Esophagus muscularis mucosa (tissue), 4 donors: ENCODE measurements around the gene AGFG1. TPM values are rescaled to one million over a fixed set of nuclear protein-coding genes. Genes with fewer than 3 reads are reported as not detected.

ENCODE experiments used
- DNase-seq: peaks from one replicate; pipeline ENCODE4 v3.0.0-alpha.2; 2017; ENCODE audit errors: extremely low spot score
- H3K27ac ChIP-seq, 4 donors: fragments of 200-600 bp; sonication (generic); replicated peaks in 1 of 4; 1 replicate in 3 of 4; 2 replicates in 1 of 4; pipeline ENCODE4 v1.5.1; 2016 to 2019; ENCODE audit warnings: mild to moderate bottlenecking in 1 of 4
- H3K27me3 ChIP-seq, 4 donors: fragments of 200-600 bp; sonication (generic); one replicate each; pipeline versions ENCODE4 v1.5.1 to v1.6.0; 2016 to 2019
- H3K36me3 ChIP-seq, 4 donors: fragments of 200-600 bp; sonication (generic); one replicate each; pipeline ENCODE4 v1.5.1; 2016 to 2019
- H3K4me1 ChIP-seq, 4 donors: fragments of 200-600 bp; sonication (generic); one replicate each; pipeline ENCODE4 v1.5.1; 2016 to 2019
- H3K4me3 ChIP-seq, 4 donors: fragments of 200-600 bp; sonication (generic); 1 replicate in 2 of 4; 2 replicates in 2 of 4; pipeline ENCODE4 v1.5.1; 2016 to 2019; ENCODE audit warnings: mild to moderate bottlenecking in 4 of 4, moderate library complexity in 1 of 4
- H3K9me3 ChIP-seq, 4 donors: fragments of 200-600 bp; sonication (generic); 1 replicate in 3 of 4; 2 replicates in 1 of 4; pipeline ENCODE4 v1.5.1; 2016 to 2019
- EP300 ChIP-seq: sonication (generic); formaldehyde crosslinking; IDR thresholded peaks from one replicate; pipeline ENCODE4 v1.6.1; 2017; ENCODE audit warnings: antibody characterized with exemption
- POLR2A ChIP-seq: fragments of 450-650 bp; IDR thresholded peaks from one replicate; pipeline ENCODE4 v1.6.1; 2017; ENCODE audit warnings: antibody characterized with exemption, moderate library complexity, mild to moderate bottlenecking, low read depth
- POLR2AphosphoS5 ChIP-seq, 2 donors: sonication (generic); formaldehyde crosslinking; IDR thresholded peaks; one replicate each; pipeline ENCODE4 v1.6.1; 2017; ENCODE audit warnings: antibody characterized with exemption in 2 of 2
- WGBS: methylation state at CpG from one replicate; pipeline ENCODE4 v1.1.5; 2018; 5-methylcytosine and 5-hydroxymethylcytosine counted together
- intact Hi-C: fragments of 100-400 bp; cut with DNase I; formaldehyde crosslinking; loops from one replicate; pipeline ENCODE4 v1.15.1; 2023
- total RNA-seq, 4 donors: library from RNA; depleted of rRNA; stranded (reverse); fragments of >200 nt; gene quantifications; one replicate each; pipeline versions ENCODE4 v1.1.0 to v1.2.1, GENCODE V29; 2016
- TF ChIP-seq, protein P1 (sequence below), 3 experiments: fragments of 200-600 bp in 2 of 3; fragments of 450-650 bp in 1 of 3; sonication (generic) in 2 of 3; IDR thresholded peaks; one replicate each; pipeline ENCODE4 v1.5.1; 2017 to 2019; ENCODE audit warnings: antibody characterized with exemption in 3 of 3, mild to moderate bottlenecking in 2 of 3, moderate library complexity in 1 of 3

AGFG1 gene
- total RNA-seq, 4 donors from 2014 or later = 27.4 to 73.4 (median 52.7) TPM

DNA sequence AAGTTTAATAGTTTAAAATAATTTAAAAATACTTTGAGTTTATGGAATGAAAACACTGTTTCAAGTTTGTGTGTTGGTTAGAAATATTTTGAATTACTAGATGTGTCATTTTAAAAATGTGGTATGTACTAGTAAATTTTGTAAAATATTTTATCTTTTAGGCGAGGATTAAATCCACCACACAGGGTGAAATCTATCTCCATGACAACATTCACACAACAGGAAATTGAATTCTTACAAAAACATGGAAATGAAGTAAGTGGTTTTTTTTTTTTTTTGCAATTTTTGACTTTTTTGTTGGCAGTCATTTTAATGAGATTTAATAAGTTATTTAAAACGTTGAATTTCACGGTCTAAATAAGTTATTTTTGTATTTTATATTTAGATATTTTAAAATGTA is 19.4 kb downstream of the AGFG1 start:
- intact Hi-C loops = no loop called here
- Histone ChIP-seq H3K9me3 (no peaks in the 10 kb centered on the region), H3K27ac (no peak overlapping the region), H3K4me3 (no peak overlapping the region), H3K36me3 (peaks cover 0 to 11% (median 4%) of the 10 kb centered on the region in 4 donors), H3K4me1 (peaks cover 3 to 12% (median 5%) of the 10 kb centered on the region in 4 donors), H3K27me3 (no peaks in the 10 kb centered on the region)
- TF ChIP-seq POLR2A = no peak
- 77% methylated on average over 3 of the region's 3 CpGs for WGBS
- no peak for DNase-seq

DNA sequence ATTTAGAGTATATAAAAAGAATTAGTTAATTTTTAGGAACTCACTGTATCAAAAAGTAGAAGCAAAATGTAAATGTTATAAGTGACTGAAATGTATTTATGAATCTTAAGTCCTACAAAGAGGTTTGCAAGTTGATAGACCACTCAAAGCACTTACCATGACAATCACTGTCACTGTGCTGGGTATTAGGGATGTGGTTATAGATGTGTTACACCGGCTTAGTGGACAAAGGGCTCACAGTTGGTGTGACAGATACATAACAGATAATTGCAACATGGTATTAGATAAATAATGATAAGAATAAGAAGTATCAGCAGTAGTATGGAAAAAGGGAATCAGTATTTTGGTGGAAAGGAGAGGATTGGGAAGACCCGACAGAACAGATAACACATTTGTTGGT is 21.6 kb downstream of the AGFG1 start:
- intact Hi-C loops = no loop called here
- TF ChIP-seq EP300 (no peak), POLR2A (no peak), POLR2AphosphoS5 (IDR thresholded peaks at IDR 0.05) (no peak)
- TF ChIP-seq, protein P1, sequence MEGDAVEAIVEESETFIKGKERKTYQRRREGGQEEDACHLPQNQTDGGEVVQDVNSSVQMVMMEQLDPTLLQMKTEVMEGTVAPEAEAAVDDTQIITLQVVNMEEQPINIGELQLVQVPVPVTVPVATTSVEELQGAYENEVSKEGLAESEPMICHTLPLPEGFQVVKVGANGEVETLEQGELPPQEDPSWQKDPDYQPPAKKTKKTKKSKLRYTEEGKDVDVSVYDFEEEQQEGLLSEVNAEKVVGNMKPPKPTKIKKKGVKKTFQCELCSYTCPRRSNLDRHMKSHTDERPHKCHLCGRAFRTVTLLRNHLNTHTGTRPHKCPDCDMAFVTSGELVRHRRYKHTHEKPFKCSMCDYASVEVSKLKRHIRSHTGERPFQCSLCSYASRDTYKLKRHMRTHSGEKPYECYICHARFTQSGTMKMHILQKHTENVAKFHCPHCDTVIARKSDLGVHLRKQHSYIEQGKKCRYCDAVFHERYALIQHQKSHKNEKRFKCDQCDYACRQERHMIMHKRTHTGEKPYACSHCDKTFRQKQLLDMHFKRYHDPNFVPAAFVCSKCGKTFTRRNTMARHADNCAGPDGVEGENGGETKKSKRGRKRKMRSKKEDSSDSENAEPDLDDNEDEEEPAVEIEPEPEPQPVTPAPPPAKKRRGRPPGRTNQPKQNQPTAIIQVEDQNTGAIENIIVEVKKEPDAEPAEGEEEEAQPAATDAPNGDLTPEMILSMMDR (IDR thresholded peaks at IDR 0.05) = no peak
- H3K27ac ChIP-seq = no peak overlapping the region
- DNase-seq = no peak
- WGBS = 94% methylated on average over 2 of the region's 2 CpGs
- H3K27me3 ChIP-seq = no peaks in the 10 kb centered on the region
- peaks cover 0 to 11% (median 4%) of the 10 kb centered on the region in 4 donors for H3K36me3 ChIP-seq
- H3K4me3 ChIP-seq = no peak overlapping the region
- peaks cover 0 to 5% (median 1%) of the 10 kb centered on the region in 4 donors for H3K4me1 ChIP-seq
- H3K9me3 ChIP-seq = no peaks in the 10 kb centered on the region

DNA sequence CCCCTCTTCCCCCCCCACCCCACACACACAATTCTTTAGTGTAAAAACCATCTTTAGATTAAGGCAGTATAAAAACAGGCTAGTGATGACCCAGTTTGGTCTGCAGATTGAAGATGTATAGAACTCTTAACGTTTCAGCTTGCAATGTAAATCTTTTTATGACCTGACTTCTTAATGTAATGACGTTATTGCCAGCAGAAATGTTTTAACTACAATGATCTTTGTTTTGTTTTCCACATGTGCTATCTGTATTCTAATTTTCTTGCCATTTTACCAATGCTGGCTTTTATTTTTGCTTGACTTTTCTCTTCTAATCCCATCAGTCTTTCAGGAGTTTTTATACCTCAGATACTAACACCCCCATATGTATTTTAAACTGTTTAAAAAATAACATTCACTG is 25.2 kb downstream of the AGFG1 start:
- Histone ChIP-seq H3K27me3 (no peaks in the 10 kb centered on the region), H3K27ac (no peak overlapping the region), H3K9me3 (no peaks in the 10 kb centered on the region), H3K4me1 (peaks cover 0 to 9% (median 6%) of the 10 kb centered on the region in 4 donors), H3K36me3 (peaks cover 0 to 11% (median 4%) of the 10 kb centered on the region in 4 donors), H3K4me3 (no peak overlapping the region)
- DNase-seq = no peak
- 86% methylated on average over 2 of the region's 2 CpGs for WGBS
- no peak for TF ChIP-seq POLR2AphosphoS5 (IDR thresholded peaks at IDR 0.05)
- TF ChIP-seq EP300 = no peak
- TF ChIP-seq POLR2A = no peak
- TF ChIP-seq, protein P1 (IDR thresholded peaks at IDR 0.05) = no peak
- intact Hi-C loops = no loop called here

DNA sequence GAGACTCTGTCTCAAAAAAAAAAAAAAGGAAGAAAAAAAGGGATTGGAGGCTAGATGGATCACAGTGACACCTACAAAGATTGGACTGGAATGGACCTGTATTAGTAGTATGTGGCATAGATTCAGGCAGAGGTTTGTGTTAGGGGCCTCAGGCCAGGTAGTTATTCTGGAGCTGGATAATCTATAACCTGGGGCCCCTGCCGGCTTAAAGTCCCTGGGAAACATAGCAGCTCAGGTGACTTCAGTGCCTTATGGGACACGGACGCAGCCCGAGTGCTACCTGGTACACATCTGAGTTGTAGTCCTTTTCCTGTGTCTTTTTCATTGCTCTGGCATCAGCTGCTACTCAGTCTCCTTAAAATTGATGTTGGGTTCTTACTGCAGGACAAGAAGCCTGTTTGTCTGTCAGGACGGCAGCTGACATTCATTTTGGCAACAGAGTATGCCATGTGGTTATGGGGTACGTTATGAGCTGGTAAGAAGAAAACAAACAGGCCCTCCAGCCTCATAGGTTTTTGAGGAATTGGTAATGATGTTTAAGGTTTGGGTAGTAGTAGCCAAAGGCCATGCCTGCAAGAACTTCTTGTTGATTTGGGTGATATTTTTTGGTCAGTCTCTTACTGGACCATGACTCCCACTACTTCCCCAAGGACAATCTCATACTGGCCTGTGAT is 27.8 kb downstream of the AGFG1 start:
- peaks cover 12 to 29% (median 20%) of the 10 kb centered on the region in 4 donors for H3K4me1 ChIP-seq
- 95% methylated on average over 6 of the region's 6 CpGs for WGBS
- no peak overlapping the region for H3K27ac ChIP-seq
- TF ChIP-seq POLR2AphosphoS5 (IDR thresholded peaks at IDR 0.05) (no peak), EP300 (no peak), POLR2A (no peak)
- TF ChIP-seq, protein P1 (IDR thresholded peaks at IDR 0.05) = no peak
- DNase-seq = no peak
- peaks cover 0 to 5% (median 0%) of the 10 kb centered on the region in 4 donors for H3K36me3 ChIP-seq
- no peaks in the 10 kb centered on the region for H3K9me3 ChIP-seq
- H3K4me3 ChIP-seq = no peak overlapping the region
- intact Hi-C loops = no loop called here
- no peaks in the 10 kb centered on the region for H3K27me3 ChIP-seq

DNA sequence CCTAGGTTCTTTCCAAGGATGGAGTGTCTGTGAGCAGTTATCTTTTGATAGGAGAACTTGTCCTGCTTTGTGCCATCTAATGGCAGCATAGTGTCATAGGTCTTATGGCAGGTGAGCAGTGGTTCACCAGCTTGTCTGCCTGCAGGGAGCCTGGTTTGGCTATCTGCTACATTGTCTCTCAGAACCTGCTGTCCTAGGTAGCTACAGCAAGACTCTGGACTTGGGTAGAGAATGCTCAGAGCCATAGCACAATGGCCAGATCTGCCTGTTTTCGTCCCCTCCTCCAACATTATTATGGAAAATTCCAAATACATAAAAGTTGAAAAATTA is 28.3 kb downstream of the AGFG1 start:
- 100% methylated on average over 1 of the region's 1 CpG for WGBS
- no peaks in the 10 kb centered on the region for H3K27me3 ChIP-seq
- no peaks in the 10 kb centered on the region for H3K9me3 ChIP-seq
- TF ChIP-seq POLR2A = no peak
- TF ChIP-seq POLR2AphosphoS5 (IDR thresholded peaks at IDR 0.05) = no peak
- TF ChIP-seq EP300 = no peak
- TF ChIP-seq, protein P1 (IDR thresholded peaks at IDR 0.05) = no peak
- H3K36me3 ChIP-seq = no peaks in the 10 kb centered on the region
- intact Hi-C loops = no loop called here
- peaks cover 14 to 34% (median 22%) of the 10 kb centered on the region in 4 donors for H3K4me1 ChIP-seq
- H3K4me3 ChIP-seq = no peak overlapping the region
- no peak for DNase-seq
- H3K27ac ChIP-seq = no peak overlapping the region
